Thyroid gland (tissue), 4 donors: ENCODE results near the gene CFAP251.

ENCODE experiments used
- CTCF ChIP-seq, 6 experiments: fragments of 200-600 bp in 3 of 6; fragments of 450-650 bp in 3 of 6; sonication (generic) in 3 of 6; IDR thresholded peaks; one replicate each; pipeline ENCODE4 v1.5.1; 2016 to 2019; ENCODE audit warnings: antibody characterized with exemption in 6 of 6, mild to moderate bottlenecking in 2 of 6, inconsistent platforms in 1 of 6, moderate library complexity in 1 of 6
- POLR2A ChIP-seq, 2 donors: fragments of 450-650 bp; IDR thresholded peaks; one replicate each; pipeline ENCODE4 v1.6.1; 2017; ENCODE audit warnings: antibody characterized with exemption in 2 of 2, mild to moderate bottlenecking in 2 of 2, moderate library complexity in 1 of 2

GRCh38 chr12:121964813-121965643, 46.6 kb downstream of the CFAP251 start:
- TF ChIP-seq CTCF (IDR thresholded peaks at IDR 0.05): no peak
- TF ChIP-seq POLR2A (IDR thresholded peaks at IDR 0.05): no peak
